Subcutaneous adipose tissue (tissue), 4 donors: Measurements from ENCODE around the gene STAM. TPM values are rescaled to one million over a fixed set of nuclear protein-coding genes. Genes with fewer than 3 reads are reported as not detected.

Experiments used
- CTCF ChIP-seq: fragments of 450-650 bp; IDR thresholded peaks from one replicate; pipeline ENCODE4 v1.5.1; 2016; ENCODE audit warnings: low read depth, mild to moderate bottlenecking, control low read depth, antibody characterized with exemption, moderate library complexity
- total RNA-seq, 4 donors: library from RNA; depleted of rRNA; stranded (reverse); fragments of >200 nt; gene quantifications; one replicate each; pipeline ENCODE4 v1.1.0, GENCODE V29; 2016

The STAM gene
- total RNA-seq, 4 donors from 2014 or later = 14.5 to 28.8 (median 25.6) TPM

GRCh38 chr10:17657103-17657500, 13.2 kb downstream of the STAM start:
- TF ChIP-seq CTCF = no peak

- TF ChIP-seq CTCF = no peak
Measured at GRCh38 chr10:17659365-17659764, 15.4 kb downstream of the STAM start.

- TF ChIP-seq CTCF = no peak
Measured at GRCh38 chr10:17660921-17661320, 17.0 kb downstream of the STAM start.

GRCh38 chr10:17661510-17661909, 17.6 kb downstream of the STAM start:
- TF ChIP-seq CTCF = no peak

- no peak for TF ChIP-seq CTCF
Measured at GRCh38 chr10:17662193-17663138, 18.5 kb downstream of the STAM start.

- no peak for TF ChIP-seq CTCF
Measured at GRCh38 chr10:17663450-17663849, 19.5 kb downstream of the STAM start.

- no peak for TF ChIP-seq CTCF
Measured at GRCh38 chr10:17665747-17666146, 21.8 kb downstream of the STAM start.
